ENCODE data around the gene SGPL1. TPM values are rescaled to one million over a fixed set of nuclear protein-coding genes. Genes with fewer than 3 reads are reported as not detected.

Gene SGPL1
- total and polyA plus RNA-seq, 2 of the 8 experiments (the other 6 are each of a cell fraction or from before 2014, with no cell fraction given) = 20.5 to 51.6 TPM

GRCh38 chr10:70829543-70829942 lies 13.8 kb downstream of the SGPL1 start:
- ChIA-PET POLR2A (ENCODE audit: partially characterized antibody) (interaction anchor here (0.6 to 0.9 kb wide), 2 partner anchors 13 to 36 kb away, joined by 3 read pairs; no protein-coding TSS in a partner anchor), CTCF (ENCODE audit: partially characterized antibody) (interaction anchor here (0.6 kb wide), 2 partner anchors 18 to 821 kb away, joined by 3 to 6 read pairs; no protein-coding TSS in a partner anchor)
- no peak overlapping the region for H3K18ac ChIP-seq (ENCODE audit: extremely low read depth, low read length)
- H3K4me3 ChIP-seq (ENCODE audit: extremely low read depth in 1 of 4, insufficient read depth in 2 of 4, low read depth in 3 of 4, low read length in 4 of 4) = no peak overlapping the region
- no peak overlapping the region for H2BK15ac ChIP-seq (ENCODE audit: low read length)
- H3K27me3 ChIP-seq (replicated peaks in 1 of 4; ENCODE audit: control insufficient read depth in 3 of 4, extremely low read depth in 1 of 4, insufficient read depth in 3 of 4, low read length in 3 of 4) = no peaks in the 10 kb centered on the region
- FAIRE-seq (no peak), DNase-seq (ENCODE audit: low read depth in 1 of 2, low spot score in 2 of 2) (no peak)
- peaks cover 0 to 65% of the 10 kb centered on the region in 2 experiments; a peak in 3 of 4 replicates for H3K79me2 ChIP-seq (ENCODE audit: control insufficient read depth in 1 of 2, insufficient read depth in 2 of 2, low read length in 2 of 2)
- H3K9me3 ChIP-seq (ENCODE audit: insufficient read depth in 2 of 2, low read depth in 1 of 2, low read length in 1 of 2) = no peaks in the 10 kb centered on the region
- no peak overlapping the region for H3K4me2 ChIP-seq (ENCODE audit: insufficient read depth in 1 of 2, low read depth in 2 of 2, low read length in 2 of 2)
- H2AK5ac ChIP-seq (ENCODE audit: low read depth, low read length) = no peak overlapping the region
- no peaks in the 10 kb centered on the region for H3K4me1 ChIP-seq (replicated peaks in 1 of 4; ENCODE audit: control insufficient read depth in 3 of 4, insufficient read depth in 4 of 4, low read length in 3 of 4)
- H3K14ac ChIP-seq (ENCODE audit: insufficient read length) = no peak overlapping the region
- H3K27ac ChIP-seq (ENCODE audit: low read depth, low read length) = no peak overlapping the region
- no peak overlapping the region for H3K4ac ChIP-seq (replicated peaks; ENCODE audit: insufficient read length, low read depth, low read length)
- H2BK12ac ChIP-seq (ENCODE audit: low read depth, low read length) = no peak overlapping the region
- H4K5ac ChIP-seq (ENCODE audit: insufficient read length, low read depth, low read length) = no peak overlapping the region
- no peaks in the 10 kb centered on the region for H3K23me2 ChIP-seq (ENCODE audit: low read depth, low read length)
- H2BK20ac ChIP-seq (ENCODE audit: low read length) = no peak overlapping the region
- no peak overlapping the region for H3K56ac ChIP-seq (replicated peaks; ENCODE audit: insufficient read length, low read depth, low read length)
- H4K20me1 ChIP-seq (replicated peaks in 1 of 2; ENCODE audit: control insufficient read depth in 1 of 2, insufficient read depth in 2 of 2, low read length in 2 of 2) = peaks cover 0 to 14% of the 10 kb centered on the region in 2 experiments
- TF ChIP-seq JUND (IDR thresholded peaks at IDR 0.05; ENCODE audit: low read length) = no peak
- TF ChIP-seq RXRA (IDR thresholded peaks at IDR 0.05; ENCODE audit: insufficient read depth, low read depth, low read length) = no peak
- TF ChIP-seq E2F6 (IDR thresholded peaks at IDR 0.05) = no peak
- no peak for TF ChIP-seq GABPA (IDR thresholded peaks at IDR 0.05; ENCODE audit: borderline replicate concordance, insufficient read depth, low read length)
- no peak for TF ChIP-seq TAF1 (IDR thresholded peaks at IDR 0.05; ENCODE audit: low read depth, low read length)
- WGBS, 2 experiments (ENCODE audit: extremely low coverage in 1 of 2, insufficient coverage in 1 of 2, insufficient read length in 1 of 2, insufficient replicate concordance in 2 of 2, low coverage in 1 of 2, low lambda C conversion rate in 2 of 2, missing lambda C conversion rate in 1 of 2) = 85% methylated on average over 5 of the region's 5 CpGs; no CpG with 5 or more reads in 1 of the 2 experiments
- H3K79me1 ChIP-seq (ENCODE audit: low read depth, low read length) = peaks cover 9% of the 10 kb centered on the region; the same call in 1 of the 2 replicates
- H2BK120ac ChIP-seq (replicated peaks; ENCODE audit: low read depth, low read length) = no peak overlapping the region
- H3K23ac ChIP-seq (ENCODE audit: insufficient read length) = no peak overlapping the region
- no peak overlapping the region for H4K91ac ChIP-seq (replicated peaks; ENCODE audit: insufficient read length, low read length)
- no peak overlapping the region for H4K8ac ChIP-seq (ENCODE audit: extremely low read depth, insufficient read depth, low read length)
- peaks cover 0 to 16% (median 1%) of the 10 kb centered on the region in 4 experiments; a peak in 3 of 8 replicates for H3K36me3 ChIP-seq (ENCODE audit: control insufficient read depth in 2 of 4, insufficient read depth in 4 of 4, low read length in 3 of 4)
- no peak overlapping the region for H2AFZ ChIP-seq (ENCODE audit: low read length)
- H3K9ac ChIP-seq (replicated peaks in 1 of 4; ENCODE audit: extremely low read depth in 1 of 4, low read depth in 3 of 4, low read length in 3 of 4) = no peak overlapping the region
- H2BK5ac ChIP-seq (ENCODE audit: low read depth, low read length) = no peak overlapping the region
